ENCODE data around the gene TCP11. TPM values are rescaled to one million over a fixed set of nuclear protein-coding genes. Genes with fewer than 3 reads are reported as not detected.

TCP11 gene
- total RNA-seq (under 1 TPM in 1 of 2 donors, not detected in 1; 0.19 TPM), polyA plus RNA-seq (under 1 TPM in 1 of 2 donors, not detected in 1; 0.05 TPM)

DNA sequence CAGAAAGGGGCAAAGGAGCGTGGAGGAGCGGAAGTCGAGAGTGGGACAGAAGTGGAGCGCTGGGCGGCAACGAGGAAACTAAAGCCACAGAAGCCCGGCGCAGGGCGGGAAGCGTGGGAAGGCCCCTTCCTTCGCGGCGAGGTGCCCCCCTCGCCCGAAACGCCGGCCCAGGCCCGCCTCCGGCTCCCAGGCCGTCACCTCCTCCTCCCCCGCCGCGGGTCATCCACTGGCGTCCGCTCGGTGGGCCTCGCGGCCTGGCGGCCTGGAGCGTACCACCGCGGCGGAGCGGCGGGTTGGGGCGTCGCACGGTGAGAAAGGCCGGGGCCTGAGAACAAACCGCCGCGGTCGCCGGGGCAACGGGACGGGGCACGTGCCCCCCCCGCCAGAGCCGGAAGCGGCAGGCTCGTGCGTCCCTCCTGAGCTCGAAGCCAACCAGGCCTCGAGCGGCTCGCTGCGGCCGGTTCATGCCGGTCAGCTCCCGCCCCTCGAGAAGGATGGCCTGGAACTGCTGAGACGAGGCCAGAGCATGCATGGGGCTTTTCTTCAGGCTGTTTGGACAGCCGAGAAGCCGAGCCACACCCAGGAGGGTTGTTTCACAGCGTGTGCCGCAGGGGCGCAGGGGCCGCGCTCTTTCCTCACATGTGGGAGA lies at the start of gene TCP11:
TSS of gene TCP11 (minus strand) at position 333 of the 649 bp plus-strand sequence. CDS start 469 bp downstream, outside the sequence.
- no peaks in the 10 kb centered on the region for H3K36me3 ChIP-seq (ENCODE audit: control insufficient read depth in 4 of 4, insufficient read depth in 3 of 4, low read depth in 1 of 4, low read length in 3 of 4)
- H3K9ac ChIP-seq (ENCODE audit: low read depth in 1 of 2, low read length in 2 of 2), result peak within 1 kb of the TSS in 1 of 2 donors; percentile 49
- no peak for DNase-seq (ENCODE audit: low spot score)
- TF ChIP-seq HNF4G (IDR thresholded peaks at IDR 0.05) (no peak), TAF1 (conservative IDR thresholded peaks at IDR 0.05) (no peak), RXRA (IDR thresholded peaks at IDR 0.05) (no peak), SP1 (IDR thresholded peaks at IDR 0.05) (no peak), GABPA (IDR thresholded peaks at IDR 0.05 in 1 of 2, conservative IDR thresholded peaks at IDR 0.05 in 1 of 2) (no peak), JUND (IDR thresholded peaks at IDR 0.05) (no peak), FOXA1 (IDR thresholded peaks at IDR 0.05) (no peak), RAD21 (IDR thresholded peaks at IDR 0.05) (no peak), EGR1 (IDR thresholded peaks at IDR 0.05; ENCODE audit: low read depth in 2 of 2) (no peak), NR2F2 (IDR thresholded peaks at IDR 0.05) (no peak)
- TF ChIP-seq, protein P1, sequence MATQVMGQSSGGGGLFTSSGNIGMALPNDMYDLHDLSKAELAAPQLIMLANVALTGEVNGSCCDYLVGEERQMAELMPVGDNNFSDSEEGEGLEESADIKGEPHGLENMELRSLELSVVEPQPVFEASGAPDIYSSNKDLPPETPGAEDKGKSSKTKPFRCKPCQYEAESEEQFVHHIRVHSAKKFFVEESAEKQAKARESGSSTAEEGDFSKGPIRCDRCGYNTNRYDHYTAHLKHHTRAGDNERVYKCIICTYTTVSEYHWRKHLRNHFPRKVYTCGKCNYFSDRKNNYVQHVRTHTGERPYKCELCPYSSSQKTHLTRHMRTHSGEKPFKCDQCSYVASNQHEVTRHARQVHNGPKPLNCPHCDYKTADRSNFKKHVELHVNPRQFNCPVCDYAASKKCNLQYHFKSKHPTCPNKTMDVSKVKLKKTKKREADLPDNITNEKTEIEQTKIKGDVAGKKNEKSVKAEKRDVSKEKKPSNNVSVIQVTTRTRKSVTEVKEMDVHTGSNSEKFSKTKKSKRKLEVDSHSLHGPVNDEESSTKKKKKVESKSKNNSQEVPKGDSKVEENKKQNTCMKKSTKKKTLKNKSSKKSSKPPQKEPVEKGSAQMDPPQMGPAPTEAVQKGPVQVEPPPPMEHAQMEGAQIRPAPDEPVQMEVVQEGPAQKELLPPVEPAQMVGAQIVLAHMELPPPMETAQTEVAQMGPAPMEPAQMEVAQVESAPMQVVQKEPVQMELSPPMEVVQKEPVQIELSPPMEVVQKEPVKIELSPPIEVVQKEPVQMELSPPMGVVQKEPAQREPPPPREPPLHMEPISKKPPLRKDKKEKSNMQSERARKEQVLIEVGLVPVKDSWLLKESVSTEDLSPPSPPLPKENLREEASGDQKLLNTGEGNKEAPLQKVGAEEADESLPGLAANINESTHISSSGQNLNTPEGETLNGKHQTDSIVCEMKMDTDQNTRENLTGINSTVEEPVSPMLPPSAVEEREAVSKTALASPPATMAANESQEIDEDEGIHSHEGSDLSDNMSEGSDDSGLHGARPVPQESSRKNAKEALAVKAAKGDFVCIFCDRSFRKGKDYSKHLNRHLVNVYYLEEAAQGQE (IDR thresholded peaks at IDR 0.05), result no peak
- TF ChIP-seq, protein P2, sequence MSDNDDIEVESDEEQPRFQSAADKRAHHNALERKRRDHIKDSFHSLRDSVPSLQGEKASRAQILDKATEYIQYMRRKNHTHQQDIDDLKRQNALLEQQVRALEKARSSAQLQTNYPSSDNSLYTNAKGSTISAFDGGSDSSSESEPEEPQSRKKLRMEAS (IDR thresholded peaks at IDR 0.05), result no peak
- TF ChIP-seq, protein P3, sequence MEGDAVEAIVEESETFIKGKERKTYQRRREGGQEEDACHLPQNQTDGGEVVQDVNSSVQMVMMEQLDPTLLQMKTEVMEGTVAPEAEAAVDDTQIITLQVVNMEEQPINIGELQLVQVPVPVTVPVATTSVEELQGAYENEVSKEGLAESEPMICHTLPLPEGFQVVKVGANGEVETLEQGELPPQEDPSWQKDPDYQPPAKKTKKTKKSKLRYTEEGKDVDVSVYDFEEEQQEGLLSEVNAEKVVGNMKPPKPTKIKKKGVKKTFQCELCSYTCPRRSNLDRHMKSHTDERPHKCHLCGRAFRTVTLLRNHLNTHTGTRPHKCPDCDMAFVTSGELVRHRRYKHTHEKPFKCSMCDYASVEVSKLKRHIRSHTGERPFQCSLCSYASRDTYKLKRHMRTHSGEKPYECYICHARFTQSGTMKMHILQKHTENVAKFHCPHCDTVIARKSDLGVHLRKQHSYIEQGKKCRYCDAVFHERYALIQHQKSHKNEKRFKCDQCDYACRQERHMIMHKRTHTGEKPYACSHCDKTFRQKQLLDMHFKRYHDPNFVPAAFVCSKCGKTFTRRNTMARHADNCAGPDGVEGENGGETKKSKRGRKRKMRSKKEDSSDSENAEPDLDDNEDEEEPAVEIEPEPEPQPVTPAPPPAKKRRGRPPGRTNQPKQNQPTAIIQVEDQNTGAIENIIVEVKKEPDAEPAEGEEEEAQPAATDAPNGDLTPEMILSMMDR (IDR thresholded peaks at IDR 0.05; ENCODE audit: low read depth, low read length, missing input control), result no peak
- TF ChIP-seq, protein P4, sequence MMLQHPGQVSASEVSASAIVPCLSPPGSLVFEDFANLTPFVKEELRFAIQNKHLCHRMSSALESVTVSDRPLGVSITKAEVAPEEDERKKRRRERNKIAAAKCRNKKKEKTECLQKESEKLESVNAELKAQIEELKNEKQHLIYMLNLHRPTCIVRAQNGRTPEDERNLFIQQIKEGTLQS (IDR thresholded peaks at IDR 0.05), result no peak
- peaks cover 3 to 14% (median 7%) of the 10 kb centered on the region in 4 donors for H3K4me1 ChIP-seq (ENCODE audit: control insufficient read depth in 4 of 4, insufficient read depth in 4 of 4, low read length in 3 of 4)
- H3K4me3 ChIP-seq (ENCODE audit: low read depth in 1 of 3, low read length in 3 of 3), result peak within 1 kb of the TSS in 1 of 3 donors; percentile 9
- no peaks in the 10 kb centered on the region for H3K9me3 ChIP-seq (ENCODE audit: control insufficient read depth in 4 of 4, low read length in 3 of 4)
- no peak within 1 kb of the TSS for H3K27ac ChIP-seq (ENCODE audit: low read depth in 1 of 2, low read length in 2 of 2)
- no peaks in the 10 kb centered on the region for H3K27me3 ChIP-seq (ENCODE audit: control insufficient read depth in 4 of 4, insufficient read depth in 4 of 4, low read length in 3 of 4)
- 63% methylated on average over 69 of the region's 69 CpGs for WGBS

DNA sequence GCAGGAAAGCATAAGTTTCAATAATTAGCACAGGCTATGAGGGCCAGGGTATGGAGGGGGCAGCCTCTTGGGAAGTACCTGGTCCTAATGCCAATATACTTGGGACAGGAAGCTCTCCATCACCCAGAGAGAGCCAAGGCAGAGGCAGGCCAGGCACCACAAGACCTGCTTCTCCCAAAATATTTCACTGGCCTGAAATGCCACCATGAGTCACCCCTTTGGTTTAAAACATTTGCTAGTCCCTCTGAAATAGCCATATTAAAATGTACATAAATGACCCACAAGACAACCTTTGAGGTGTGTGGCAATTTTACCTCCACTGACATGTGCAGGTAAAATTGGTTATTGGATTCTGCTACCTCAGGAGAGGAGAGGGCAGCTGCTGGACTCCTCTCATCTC lies 49.2 kb upstream of the TCP11 start:
- H3K4me3 ChIP-seq (ENCODE audit: low read depth in 1 of 3, low read length in 3 of 3), result no peak overlapping the region
- H3K27ac ChIP-seq (ENCODE audit: low read depth in 1 of 2, low read length in 2 of 2), result no peak overlapping the region
- DNase-seq (ENCODE audit: low spot score), result no peak
- no peaks in the 10 kb centered on the region for H3K9me3 ChIP-seq (ENCODE audit: control insufficient read depth in 4 of 4, low read length in 3 of 4)
- no peaks in the 10 kb centered on the region for H3K36me3 ChIP-seq (ENCODE audit: control insufficient read depth in 4 of 4, insufficient read depth in 3 of 4, low read depth in 1 of 4, low read length in 3 of 4)
- H3K27me3 ChIP-seq (ENCODE audit: control insufficient read depth in 4 of 4, insufficient read depth in 4 of 4, low read length in 3 of 4), result no peaks in the 10 kb centered on the region
- H3K9ac ChIP-seq (ENCODE audit: low read depth in 1 of 2, low read length in 2 of 2), result no peak overlapping the region
- H3K4me1 ChIP-seq (ENCODE audit: control insufficient read depth in 4 of 4, insufficient read depth in 4 of 4, low read length in 3 of 4), result peaks cover 0 to 3% (median 0%) of the 10 kb centered on the region in 4 donors
- TF ChIP-seq RAD21 (IDR thresholded peaks at IDR 0.05) (no peak), FOXA1 (IDR thresholded peaks at IDR 0.05) (no peak), FOXA2 (IDR thresholded peaks at IDR 0.05) (no peak), JUND (IDR thresholded peaks at IDR 0.05) (no peak), HNF4G (IDR thresholded peaks at IDR 0.05) (no peak), HNF4A (conservative IDR thresholded peaks at IDR 0.05) (no peak), GABPA (IDR thresholded peaks at IDR 0.05 in 1 of 2, conservative IDR thresholded peaks at IDR 0.05 in 1 of 2) (no peak), YY1 (IDR thresholded peaks at IDR 0.05) (no peak), SP1 (IDR thresholded peaks at IDR 0.05) (no peak), TAF1 (conservative IDR thresholded peaks at IDR 0.05) (no peak)
- TF ChIP-seq, protein P2 (IDR thresholded peaks at IDR 0.05), result no peak
- TF ChIP-seq, protein P3 (IDR thresholded peaks at IDR 0.05; ENCODE audit: low read depth, low read length, missing input control), result no peak
- TF ChIP-seq, protein P1 (IDR thresholded peaks at IDR 0.05), result no peak
- TF ChIP-seq, protein P4 (IDR thresholded peaks at IDR 0.05), result no peak
